Measurements from ENCODE around the gene DSG2. TPM values are rescaled to one million over a fixed set of nuclear protein-coding genes. Genes with fewer than 3 reads are reported as not detected.

DSG2 gene
- total RNA-seq, 4 donors from 2014 or later: 13.9 to 35.4 (median 24.1) TPM

- Histone ChIP-seq H3K4me3 (no peak overlapping the region), H3K4me1 (peaks cover 11% of the 10 kb centered on the region), H3K36me3 (peaks cover 26% of the 10 kb centered on the region), H3K27me3 (no peaks in the 10 kb centered on the region), H3K9me3 (no peaks in the 10 kb centered on the region), H3K27ac (no peak overlapping the region)
- 91% methylated on average over 10 of the region's 10 CpGs for WGBS
- no peak for DNase-seq (ENCODE audit: low spot score in 2 of 2)
- TF ChIP-seq POLR2A (IDR thresholded peaks at IDR 0.05): no peak
- no peak for TF ChIP-seq POLR2AphosphoS5 (IDR thresholded peaks at IDR 0.05)
- no peak for TF ChIP-seq EP300 (IDR thresholded peaks at IDR 0.05)
- TF ChIP-seq, protein P1, sequence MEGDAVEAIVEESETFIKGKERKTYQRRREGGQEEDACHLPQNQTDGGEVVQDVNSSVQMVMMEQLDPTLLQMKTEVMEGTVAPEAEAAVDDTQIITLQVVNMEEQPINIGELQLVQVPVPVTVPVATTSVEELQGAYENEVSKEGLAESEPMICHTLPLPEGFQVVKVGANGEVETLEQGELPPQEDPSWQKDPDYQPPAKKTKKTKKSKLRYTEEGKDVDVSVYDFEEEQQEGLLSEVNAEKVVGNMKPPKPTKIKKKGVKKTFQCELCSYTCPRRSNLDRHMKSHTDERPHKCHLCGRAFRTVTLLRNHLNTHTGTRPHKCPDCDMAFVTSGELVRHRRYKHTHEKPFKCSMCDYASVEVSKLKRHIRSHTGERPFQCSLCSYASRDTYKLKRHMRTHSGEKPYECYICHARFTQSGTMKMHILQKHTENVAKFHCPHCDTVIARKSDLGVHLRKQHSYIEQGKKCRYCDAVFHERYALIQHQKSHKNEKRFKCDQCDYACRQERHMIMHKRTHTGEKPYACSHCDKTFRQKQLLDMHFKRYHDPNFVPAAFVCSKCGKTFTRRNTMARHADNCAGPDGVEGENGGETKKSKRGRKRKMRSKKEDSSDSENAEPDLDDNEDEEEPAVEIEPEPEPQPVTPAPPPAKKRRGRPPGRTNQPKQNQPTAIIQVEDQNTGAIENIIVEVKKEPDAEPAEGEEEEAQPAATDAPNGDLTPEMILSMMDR (IDR thresholded peaks at IDR 0.05): no peak
Observed at GRCh38 chr18:31478688-31479087, 19.3 kb upstream of the DSG2 start.

DNA sequence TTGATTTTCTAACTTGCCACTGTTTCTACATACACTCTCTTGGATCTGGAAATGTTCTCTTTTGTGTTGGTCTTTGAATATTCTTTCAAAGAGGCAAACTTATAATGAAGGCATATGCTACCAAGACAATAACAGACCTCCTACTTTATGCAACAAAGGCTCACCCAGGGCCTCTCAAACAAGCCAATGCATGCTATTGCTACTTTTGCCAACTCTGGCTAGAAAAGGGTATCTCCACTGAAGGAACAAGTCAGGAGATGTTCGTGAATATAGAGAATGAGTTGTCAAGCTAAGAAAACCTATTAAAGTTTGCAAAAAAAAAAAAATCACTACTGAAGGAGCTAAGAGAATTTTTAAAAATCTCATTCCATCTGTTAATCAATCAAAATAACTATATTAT is 15.9 kb upstream of the DSG2 start:
- H3K4me1 ChIP-seq: peaks cover 19% of the 10 kb centered on the region
- DNase-seq (ENCODE audit: low spot score in 2 of 2): no peak
- 40% methylated on average over 1 of the region's 1 CpG for WGBS
- no peaks in the 10 kb centered on the region for H3K36me3 ChIP-seq
- no peaks in the 10 kb centered on the region for H3K27me3 ChIP-seq
- TF ChIP-seq EP300 (IDR thresholded peaks at IDR 0.05) (no peak), POLR2AphosphoS5 (IDR thresholded peaks at IDR 0.05) (no peak)
- TF ChIP-seq, protein P1 (IDR thresholded peaks at IDR 0.05): no peak
- H3K27ac ChIP-seq: no peak overlapping the region
- no peak overlapping the region for H3K4me3 ChIP-seq
- no peaks in the 10 kb centered on the region for H3K9me3 ChIP-seq

- Histone ChIP-seq H3K36me3 (no peaks in the 10 kb centered on the region), H3K27ac (no peak overlapping the region), H3K4me1 (peaks cover 19% of the 10 kb centered on the region), H3K4me3 (no peak overlapping the region), H3K9me3 (no peaks in the 10 kb centered on the region), H3K27me3 (no peaks in the 10 kb centered on the region)
- WGBS: 75% methylated on average over 2 of the region's 2 CpGs
- no peak for DNase-seq (ENCODE audit: low spot score in 2 of 2)
- TF ChIP-seq EP300 (IDR thresholded peaks at IDR 0.05) (no peak), POLR2AphosphoS5 (IDR thresholded peaks at IDR 0.05) (no peak), POLR2A (IDR thresholded peaks at IDR 0.05) (no peak)
- TF ChIP-seq, protein P1 (IDR thresholded peaks at IDR 0.05): no peak
Observed at GRCh38 chr18:31483396-31483795, 14.6 kb upstream of the DSG2 start.

GRCh38 chr18:31484461-31484860 is 13.5 kb upstream of the DSG2 start:
- Histone ChIP-seq H3K27ac (no peak overlapping the region), H3K4me3 (no peak overlapping the region), H3K4me1 (peaks cover 19% of the 10 kb centered on the region), H3K36me3 (no peaks in the 10 kb centered on the region), H3K9me3 (no peaks in the 10 kb centered on the region), H3K27me3 (no peaks in the 10 kb centered on the region)
- TF ChIP-seq EP300 (IDR thresholded peaks at IDR 0.05) (no peak), POLR2AphosphoS5 (IDR thresholded peaks at IDR 0.05) (no peak), POLR2A (IDR thresholded peaks at IDR 0.05) (no peak)
- TF ChIP-seq, protein P1 (IDR thresholded peaks at IDR 0.05): no peak
- 56% methylated on average over 1 of the region's 1 CpG for WGBS
- no peak for DNase-seq (ENCODE audit: low spot score in 2 of 2)

- no peak for DNase-seq (ENCODE audit: low spot score in 2 of 2)
- Histone ChIP-seq H3K27ac (no peak overlapping the region), H3K9me3 (no peaks in the 10 kb centered on the region), H3K4me1 (peaks cover 16% of the 10 kb centered on the region), H3K36me3 (no peaks in the 10 kb centered on the region), H3K4me3 (no peak overlapping the region), H3K27me3 (no peaks in the 10 kb centered on the region)
- TF ChIP-seq EP300 (IDR thresholded peaks at IDR 0.05) (no peak), POLR2A (IDR thresholded peaks at IDR 0.05) (no peak), POLR2AphosphoS5 (IDR thresholded peaks at IDR 0.05) (no peak)
- TF ChIP-seq, protein P1 (IDR thresholded peaks at IDR 0.05): no peak
- WGBS: 48% methylated on average over 2 of the region's 2 CpGs
Observed at GRCh38 chr18:31486165-31486564, 11.8 kb upstream of the DSG2 start.

Measured in suprapubic skin (tissue), 4 donors.